Activated naive CD4-positive, alpha-beta T cell treated with Interleukin-2 at 50 U/mL for 16 hours (primary cell): Measurements from ENCODE around the gene RPS6KA4.

Experiments
- DNase-seq: peaks from one replicate; pipeline ENCODE4 v3.0.0-alpha.2; 2020

The RPS6KA4 gene

GRCh38 chr11:64349404-64349803, 9.6 kb upstream of the RPS6KA4 start:
- no peak for DNase-seq

DNA sequence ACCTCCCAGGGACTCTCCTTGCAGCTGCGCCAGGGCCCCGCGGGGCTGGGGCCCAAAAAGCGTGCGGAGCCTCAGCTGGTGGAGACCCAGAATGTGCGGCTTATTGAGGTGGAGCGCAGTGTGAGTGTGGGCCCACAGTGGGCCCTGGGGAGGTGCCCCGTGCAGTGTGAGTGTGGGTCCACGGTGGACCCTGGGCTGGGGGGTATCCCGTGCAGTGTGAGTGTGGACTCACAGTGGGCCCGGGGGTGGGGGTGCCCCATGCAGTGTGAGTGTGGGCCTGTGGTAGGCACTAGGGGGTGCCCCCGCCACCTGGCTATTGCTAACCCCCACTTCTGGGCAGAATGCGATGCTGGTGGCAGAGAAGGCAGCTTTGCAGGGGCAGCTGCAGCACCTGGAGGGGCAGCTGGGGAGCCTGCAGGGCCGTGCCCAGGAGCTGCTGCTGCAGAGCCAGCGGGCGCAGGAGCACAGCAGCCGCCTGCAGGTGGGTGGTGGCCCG, 7.8 kb upstream of the RPS6KA4 start:
- DNase-seq, result no peak

DNA sequence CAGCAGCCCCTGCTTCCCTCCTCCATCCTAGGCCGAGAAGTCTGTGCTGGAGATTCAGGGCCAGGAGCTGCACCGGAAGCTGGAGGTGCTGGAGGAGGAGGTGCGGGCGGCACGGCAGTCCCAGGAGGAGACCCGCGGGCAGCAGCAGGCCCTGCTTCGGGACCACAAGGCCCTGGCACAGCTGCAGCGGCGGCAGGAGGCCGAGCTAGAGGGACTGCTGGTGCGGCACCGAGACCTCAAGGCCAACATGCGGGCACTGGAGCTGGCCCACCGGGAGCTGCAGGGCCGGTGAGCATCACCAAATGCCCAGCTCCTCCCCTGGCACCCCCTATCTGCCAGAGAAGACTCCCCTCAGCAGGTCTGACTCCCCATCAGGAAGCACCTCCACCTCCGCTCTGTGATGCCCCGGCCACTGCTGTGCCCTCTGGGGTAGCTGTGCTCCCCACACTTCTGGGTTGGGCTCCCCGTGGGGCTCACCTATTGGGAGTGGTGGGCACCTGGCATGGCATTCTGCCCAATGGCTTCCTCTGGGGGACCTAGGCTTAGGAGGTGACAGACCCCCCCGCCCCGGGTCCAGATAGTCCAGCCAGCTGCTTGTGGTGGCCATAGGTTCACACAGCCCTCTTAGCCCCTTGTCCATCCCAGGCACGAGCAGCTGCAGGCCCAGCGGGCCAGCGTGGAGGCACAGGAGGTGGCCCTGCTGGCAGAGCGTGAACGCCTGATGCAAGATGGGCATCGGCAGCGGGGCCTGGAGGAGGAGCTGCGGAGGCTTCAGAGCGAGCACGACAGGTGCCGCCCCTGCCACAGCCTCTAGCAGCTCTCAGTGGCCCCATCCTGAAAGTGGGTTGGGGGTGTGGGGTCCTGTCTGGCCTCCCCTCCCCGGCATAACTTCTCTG, 6.6 kb upstream of the RPS6KA4 start:
- DNase-seq, result no peak

- DNase-seq, result no peak
Measured at GRCh38 chr11:64352995-64353714, 5.8 kb upstream of the RPS6KA4 start.

- DNase-seq, result no peak
Measured at GRCh38 chr11:64353715-64354506, 5.1 kb upstream of the RPS6KA4 start.

DNA sequence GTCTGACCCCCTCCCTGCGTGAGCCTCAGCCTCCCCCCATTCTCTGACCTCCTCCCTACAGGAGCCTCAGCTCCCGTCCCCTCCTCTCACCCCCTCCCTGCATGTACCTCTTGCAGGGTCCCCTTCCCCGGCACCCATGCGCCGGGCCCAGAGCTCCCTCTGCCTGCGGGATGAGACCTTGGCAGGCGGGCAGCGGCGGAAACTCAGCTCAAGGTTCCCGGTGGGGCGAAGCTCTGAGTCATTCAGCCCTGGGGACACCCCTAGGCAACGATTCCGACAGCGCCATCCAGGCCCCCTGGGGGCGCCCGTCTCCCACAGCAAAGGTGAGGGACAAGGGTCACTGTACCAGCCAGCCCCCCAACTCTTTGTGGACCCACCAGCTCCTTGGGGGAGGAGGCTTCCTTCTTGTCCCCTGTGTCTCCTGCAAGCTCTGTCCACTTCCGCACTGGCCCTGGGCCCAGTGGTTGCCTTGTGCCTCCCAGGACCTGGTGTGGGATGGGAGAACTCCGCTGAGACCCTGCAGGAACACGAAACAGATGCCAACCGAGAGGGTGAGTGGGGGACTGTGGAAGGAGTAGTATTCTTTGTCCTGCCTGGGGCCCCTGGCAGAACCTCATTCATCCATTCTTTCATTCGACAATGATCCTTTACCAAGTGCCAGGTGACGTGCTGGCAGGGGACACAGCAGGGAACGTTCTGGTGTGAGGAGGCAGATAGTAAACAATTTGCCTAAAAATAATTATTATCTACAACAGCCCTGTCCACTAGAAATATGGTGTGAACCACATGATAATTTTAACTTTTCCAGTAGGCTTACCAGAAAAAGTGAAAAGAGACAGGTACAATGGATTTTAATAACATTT, 3.7 kb upstream of the RPS6KA4 start:
- DNase-seq, result no peak

DNA sequence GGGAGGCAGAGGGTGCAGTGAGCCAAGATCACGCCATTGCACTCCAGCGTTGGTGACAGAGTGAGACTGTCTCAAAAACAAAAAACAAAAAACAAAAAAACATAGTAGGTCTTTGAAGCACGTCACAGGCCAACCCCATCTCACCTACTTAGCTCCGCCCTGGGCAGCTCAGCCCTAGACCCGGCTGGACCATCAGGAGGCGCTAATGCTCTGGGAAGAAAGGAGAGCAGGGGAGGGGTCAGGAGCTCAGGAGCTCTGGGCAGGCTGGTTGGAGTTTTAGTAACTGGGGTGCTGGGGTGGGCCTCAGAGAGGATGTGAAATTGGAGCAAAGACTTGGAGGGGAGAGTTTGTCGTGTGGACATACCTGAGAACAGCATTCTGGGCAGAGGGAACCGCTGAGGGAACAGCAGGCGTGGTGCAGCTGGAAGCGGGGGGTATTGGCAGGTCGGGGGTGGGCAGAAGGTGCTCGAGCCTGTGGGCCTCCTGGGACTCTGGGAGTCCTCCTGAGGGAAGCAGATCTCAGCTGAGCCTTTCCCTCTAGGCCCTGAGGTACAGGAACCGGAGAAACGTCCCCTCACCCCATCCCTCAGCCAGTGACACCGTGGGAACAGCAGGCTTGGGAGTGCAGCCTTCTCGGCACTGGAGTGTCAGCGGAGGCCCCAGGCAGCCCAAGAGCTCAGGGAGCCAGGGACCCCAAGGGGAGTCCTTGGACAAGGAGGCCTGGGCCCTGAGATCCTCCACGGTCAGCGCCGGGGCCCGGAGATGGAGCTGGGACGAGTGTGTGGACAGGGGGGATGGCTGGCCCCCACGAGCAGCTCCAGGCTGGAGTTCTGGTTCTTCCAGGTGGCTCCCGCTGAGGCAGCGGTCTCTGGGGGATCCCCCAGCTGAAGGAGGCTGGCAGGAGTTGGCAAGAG, 2.2 kb upstream of the RPS6KA4 start:
- peak; percentile 40 for DNase-seq

GRCh38 chr11:64357446-64357845, 1.5 kb upstream of the RPS6KA4 start:
- no peak for DNase-seq

DNA sequence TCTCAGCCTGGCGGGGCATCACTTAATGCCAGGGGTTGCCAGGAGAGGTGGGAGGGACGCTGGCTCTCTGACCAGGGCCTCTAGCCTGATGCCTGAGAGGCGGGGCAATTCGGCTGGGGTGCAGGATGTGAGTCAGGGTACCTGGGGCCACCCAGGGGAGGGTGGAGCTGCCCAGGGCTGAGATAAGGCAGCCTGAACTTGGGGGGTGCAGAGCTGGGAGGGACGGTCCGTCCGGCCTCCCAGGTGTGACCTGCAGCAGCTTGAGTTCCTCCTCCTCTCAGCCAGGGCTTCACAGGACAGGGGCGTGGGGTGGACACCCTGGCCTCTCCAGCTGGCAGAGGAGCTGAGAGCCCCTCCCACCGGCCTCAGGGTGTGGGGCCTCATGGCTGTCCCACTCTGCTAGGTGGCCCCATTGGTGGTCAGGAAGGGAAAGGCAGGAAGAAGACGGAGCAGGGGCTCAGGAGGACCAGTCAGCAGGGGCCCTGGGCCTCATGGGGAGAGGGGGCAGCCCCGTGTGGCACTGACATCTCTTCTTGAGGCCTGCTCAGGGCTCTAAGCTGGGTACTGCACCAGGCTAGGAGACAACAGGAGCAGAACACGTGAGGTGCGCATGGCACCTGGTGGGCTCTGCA, 942 bp upstream of the RPS6KA4 start:
- peak; percentile 43 for DNase-seq

GRCh38 chr11:64358536-64358906, 441 bp upstream of the RPS6KA4 start:
- no peak for DNase-seq

GRCh38 chr11:64359712-64360445, 917 bp downstream of the RPS6KA4 start:
- DNase-seq, result peak; percentile 27

- DNase-seq, result no peak
Measured at GRCh38 chr11:64360448-64360921, 1.5 kb downstream of the RPS6KA4 start.

- no peak for DNase-seq
Measured at GRCh38 chr11:64361659-64362058, 2.7 kb downstream of the RPS6KA4 start.

GRCh38 chr11:64362339-64362738, 3.4 kb downstream of the RPS6KA4 start:
- no peak for DNase-seq

DNA sequence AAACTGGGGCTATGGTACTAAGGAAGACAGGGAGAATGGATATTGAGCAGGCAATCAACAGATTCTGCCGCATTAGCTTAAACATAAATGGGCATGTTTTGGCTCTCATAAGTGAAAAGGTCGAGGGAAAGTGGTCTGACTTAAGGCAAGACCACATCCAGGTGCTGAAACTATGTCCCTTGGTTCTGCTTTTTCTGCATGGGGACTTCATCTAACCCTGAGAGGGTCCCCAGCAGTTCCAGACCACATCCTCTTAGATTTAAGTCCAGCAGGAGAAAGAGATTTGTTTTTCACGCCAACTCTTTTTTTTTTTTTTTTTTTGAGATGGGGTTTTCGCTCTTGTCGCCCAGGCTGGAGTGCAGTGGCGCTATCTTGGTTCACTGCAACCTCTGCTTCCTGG, 5.5 kb downstream of the RPS6KA4 start:
- DNase-seq, result no peak

DNA sequence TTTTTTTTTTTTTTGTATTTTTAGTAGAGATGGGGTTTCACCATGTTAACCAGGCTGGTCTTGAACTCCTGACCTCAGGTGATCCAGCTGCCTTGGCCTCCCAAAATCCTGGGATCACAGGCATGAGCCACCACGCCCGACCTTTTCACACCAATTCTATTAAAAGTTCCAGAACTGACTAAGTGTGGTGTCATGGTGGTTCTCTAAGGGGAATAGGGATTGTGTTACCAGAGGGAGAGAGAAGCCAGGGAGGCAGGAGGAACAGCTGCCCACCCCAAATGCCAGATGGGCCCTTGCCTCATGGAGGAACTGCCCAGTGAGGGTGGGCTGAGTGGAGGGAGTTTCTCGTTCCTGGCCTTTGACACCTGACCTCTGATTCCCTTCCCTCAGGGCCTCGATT, 5.9 kb downstream of the RPS6KA4 start:
- DNase-seq, result no peak

DNA sequence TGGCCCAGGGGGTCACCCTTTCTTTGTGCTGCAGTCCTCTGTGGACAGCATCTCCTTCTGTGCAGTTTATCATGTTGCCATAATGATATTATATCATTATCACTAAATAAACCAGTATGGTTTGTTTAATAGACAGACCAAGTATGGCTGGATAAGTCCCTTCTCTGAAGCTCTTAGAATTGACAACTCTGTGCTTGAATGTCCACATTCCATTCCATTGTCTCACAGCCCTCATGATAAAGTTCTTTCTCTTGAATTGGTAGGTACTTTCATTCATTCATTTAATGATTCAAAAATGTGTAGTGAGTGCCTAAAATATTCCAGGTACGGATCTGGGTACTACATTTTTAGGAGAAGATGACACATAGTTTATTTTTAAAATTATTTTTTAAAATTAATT, 7.8 kb downstream of the RPS6KA4 start:
- DNase-seq, result no peak

DNA sequence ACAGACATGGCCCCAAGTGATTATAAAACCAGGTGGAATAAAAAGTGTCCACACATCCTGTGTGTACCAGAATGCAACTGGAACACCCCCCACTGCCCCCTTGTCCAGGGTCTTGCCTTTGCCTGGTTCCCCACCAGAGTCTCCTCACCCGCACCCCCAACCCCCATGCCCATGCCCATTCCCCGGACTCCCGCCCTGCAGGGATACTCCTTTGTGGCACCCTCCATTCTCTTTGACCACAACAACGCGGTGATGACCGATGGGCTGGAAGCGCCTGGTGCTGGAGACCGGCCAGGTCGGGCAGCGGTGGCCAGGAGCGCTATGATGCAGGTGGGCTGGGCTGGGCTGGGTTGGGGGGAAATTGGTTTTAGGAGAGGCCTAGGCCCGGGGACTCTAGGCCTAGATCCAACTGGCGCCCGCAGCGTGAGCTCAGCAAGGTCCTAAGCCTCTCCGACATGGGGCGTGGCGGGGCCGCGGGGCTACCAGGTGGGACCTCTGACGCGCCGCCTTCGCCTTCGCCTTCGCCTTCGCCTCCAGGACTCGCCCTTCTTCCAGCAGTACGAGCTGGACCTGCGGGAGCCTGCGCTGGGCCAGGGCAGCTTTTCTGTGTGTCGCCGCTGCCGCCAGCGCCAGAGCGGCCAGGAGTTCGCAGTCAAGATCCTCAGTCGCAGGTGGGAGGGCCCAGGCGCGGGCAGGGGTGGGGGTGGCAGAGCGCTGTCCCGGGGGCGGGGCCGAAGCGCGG, 9.1 kb downstream of the RPS6KA4 start:
- DNase-seq, result no peak

GRCh38 chr11:64368673-64369074, 9.7 kb downstream of the RPS6KA4 start:
- no peak for DNase-seq
